Measurements from ENCODE around the gene NEK1.

The NEK1 gene, protein sequence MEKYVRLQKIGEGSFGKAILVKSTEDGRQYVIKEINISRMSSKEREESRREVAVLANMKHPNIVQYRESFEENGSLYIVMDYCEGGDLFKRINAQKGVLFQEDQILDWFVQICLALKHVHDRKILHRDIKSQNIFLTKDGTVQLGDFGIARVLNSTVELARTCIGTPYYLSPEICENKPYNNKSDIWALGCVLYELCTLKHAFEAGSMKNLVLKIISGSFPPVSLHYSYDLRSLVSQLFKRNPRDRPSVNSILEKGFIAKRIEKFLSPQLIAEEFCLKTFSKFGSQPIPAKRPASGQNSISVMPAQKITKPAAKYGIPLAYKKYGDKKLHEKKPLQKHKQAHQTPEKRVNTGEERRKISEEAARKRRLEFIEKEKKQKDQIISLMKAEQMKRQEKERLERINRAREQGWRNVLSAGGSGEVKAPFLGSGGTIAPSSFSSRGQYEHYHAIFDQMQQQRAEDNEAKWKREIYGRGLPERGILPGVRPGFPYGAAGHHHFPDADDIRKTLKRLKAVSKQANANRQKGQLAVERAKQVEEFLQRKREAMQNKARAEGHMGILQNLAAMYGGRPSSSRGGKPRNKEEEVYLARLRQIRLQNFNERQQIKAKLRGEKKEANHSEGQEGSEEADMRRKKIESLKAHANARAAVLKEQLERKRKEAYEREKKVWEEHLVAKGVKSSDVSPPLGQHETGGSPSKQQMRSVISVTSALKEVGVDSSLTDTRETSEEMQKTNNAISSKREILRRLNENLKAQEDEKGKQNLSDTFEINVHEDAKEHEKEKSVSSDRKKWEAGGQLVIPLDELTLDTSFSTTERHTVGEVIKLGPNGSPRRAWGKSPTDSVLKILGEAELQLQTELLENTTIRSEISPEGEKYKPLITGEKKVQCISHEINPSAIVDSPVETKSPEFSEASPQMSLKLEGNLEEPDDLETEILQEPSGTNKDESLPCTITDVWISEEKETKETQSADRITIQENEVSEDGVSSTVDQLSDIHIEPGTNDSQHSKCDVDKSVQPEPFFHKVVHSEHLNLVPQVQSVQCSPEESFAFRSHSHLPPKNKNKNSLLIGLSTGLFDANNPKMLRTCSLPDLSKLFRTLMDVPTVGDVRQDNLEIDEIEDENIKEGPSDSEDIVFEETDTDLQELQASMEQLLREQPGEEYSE (N-terminal part only)

DNA sequence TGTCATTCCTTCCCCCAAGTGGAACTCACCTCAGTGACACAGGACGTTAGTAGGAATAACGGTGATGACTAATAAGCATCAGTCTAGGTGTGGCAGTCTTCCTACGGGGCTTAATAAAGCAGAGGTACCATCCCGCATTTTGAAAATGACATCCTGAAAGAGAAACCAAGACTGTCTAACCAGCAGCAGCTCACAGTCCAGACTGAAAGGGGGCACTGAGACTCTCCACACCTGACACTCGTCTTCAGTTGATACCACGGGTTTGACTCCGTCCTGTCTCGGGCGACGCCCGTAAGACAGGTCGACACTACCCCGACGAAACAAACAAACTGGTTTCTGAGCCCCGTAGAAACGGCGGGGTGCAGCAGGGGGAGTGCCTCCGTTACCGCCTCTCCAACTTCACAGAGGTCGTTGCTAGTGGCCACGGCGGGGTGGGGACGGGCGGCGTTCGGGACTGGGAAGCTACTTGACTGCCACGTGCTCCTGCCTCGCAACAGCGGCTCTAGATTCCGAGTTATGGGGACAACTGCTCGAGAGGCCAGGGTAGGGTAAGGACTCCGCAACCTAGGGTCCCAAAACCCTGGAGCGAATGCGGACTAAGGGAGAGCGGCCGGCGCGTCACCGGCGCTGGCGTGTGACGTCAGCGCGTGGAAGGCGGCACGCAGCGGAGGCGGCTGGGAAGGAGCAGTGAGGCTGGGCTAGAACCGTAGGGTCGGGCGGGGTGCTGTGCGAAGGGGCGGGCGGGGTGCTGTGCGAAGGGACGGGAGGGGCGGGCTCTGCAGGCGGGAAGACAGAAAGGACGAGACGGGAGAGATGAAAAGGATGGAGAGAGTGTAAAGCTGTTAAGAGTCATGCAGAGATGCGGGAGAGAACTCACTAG, at the start of gene NEK1:
Gene NEK1 (minus strand): TSS at position 593 of the 880 bp plus-strand sequence. CDS start 9,953 bp downstream, outside the sequence.
- peak; percentile 88 for DNase-seq

DNA sequence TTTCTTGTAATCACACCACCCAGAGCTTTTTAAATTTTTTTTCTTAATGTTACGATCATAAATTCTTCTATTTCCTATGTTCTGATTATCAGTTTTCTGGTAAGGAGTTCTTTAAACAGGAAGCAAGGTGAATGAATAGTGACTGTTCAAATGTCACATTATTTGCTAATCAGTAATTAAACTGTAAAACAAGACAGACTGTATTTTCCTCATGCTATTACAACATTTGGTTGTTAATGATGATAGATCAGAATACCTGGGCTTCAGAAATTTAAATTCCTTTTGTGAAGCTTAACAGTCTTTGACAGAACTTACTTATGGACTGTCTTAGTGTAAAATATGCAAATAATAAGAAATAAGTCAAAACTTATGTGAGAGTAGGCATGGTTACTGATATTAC, 49.4 kb upstream of the NEK1 start:
- no peak for DNase-seq

DNA sequence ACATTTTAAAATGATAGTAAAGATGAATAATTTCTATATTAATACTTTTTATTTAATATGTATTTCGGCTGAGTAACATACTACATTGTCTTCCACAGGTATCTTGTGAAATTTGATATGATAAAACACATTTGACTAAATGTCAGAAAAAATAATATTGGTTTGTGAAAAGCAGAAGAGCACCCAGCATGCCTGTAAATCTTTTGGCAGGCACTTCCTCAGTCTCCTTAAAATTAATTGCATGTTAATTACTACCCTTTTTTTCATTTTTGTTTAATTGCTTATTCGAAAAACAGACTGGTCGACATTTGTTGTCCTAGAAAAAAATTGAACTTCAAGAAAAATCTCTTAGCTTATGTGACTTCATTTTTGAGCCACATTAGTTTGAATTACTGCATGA, 48.5 kb upstream of the NEK1 start:
- DNase-seq = peak; percentile 27

DNA sequence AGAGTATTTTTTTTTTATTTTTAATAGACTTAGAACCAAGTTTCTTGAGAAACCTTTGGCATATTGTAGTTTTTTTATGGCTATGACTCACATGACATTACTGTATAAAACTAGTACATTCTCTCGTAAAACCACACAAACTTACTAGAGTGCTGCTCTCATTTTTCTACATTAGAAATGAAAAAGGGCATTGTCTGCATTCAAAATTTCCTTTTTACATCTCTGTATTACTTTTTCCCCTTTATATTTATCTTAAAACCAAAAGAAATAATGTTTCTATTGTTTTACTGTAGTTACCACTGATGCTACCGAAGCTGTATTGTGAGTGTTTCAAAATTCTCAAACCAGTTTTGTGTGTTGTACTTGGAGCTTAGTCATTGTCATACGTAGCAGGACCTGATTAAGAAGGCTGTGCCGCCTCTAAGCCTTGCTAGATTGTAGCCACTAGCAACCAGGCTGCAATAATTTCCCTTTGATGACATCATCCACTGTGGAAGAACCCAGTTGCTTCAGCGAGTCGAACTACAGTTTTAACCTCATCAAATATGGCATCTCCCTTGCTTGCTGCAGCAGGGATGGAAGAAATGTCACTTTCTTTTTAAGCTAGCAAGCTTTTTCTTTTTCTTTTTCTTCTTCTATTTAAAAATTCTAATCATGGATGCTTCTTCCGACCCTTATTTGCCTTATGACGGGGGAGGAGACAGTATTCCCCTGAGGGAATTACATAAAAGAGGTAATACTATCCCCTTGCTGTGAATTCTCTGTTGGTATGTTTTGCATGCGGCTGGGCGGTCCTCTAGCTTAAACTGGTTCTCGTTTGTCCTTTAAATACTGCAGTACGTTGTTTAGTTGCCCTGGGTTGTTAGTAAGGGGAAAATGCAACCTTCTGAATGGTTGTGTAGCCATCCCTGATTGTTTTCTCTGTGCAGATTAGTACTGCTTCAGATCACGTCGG, 47.6 kb upstream of the NEK1 start:
- DNase-seq = peak; percentile 81

DNA sequence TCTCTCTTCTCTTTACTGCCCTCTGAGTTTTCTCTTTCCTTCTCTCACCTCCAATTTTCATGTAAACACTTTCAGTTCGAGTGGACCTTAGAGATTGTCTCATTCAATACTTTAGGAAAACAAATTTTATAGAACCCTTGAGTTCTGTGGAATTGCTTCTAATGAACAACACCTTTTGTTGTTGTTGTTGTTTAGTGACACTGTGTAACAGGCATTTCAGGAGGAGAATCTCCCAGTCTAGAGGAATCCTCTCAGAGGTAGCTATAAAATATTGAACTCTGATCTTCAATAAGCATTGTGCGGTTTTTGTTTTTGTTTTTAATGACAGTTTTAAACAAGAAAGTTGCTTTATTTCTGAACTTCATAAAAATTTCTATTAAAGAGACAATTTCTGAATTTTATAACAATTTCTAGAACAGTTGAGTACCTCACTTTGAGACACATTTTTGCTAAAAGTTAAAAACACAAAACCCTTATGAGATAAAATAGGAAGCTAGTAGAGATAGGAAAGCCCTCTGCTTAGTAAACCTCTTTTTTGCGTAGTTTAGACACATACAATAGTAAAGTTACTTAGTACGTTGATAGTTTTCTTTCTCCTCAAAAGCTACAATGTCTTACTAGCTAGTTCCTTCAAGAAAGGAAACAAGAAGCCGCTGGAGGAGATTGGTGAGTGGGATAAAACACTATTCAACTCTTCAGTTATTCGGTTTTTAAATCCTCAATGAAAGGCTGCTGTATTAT, 46.8 kb upstream of the NEK1 start:
- peak; percentile 38 for DNase-seq

DNA sequence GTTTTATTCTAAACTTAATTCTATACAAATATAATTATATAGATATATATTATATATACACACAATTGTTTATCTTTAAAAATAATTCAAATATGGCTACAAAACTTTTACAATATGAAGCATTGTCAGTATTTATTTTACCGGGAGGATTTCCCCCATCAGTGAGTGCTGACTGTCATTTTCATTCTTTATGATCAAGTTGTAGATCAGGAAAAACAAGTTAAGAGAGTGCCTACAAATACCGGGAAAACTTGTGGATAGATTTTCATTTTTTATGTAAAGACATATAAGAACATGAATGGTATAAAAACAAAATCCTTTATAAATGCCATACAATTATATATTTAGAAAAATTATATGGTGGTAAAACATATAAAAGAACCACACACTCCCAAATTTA, 45.8 kb upstream of the NEK1 start:
- no peak for DNase-seq

DNA sequence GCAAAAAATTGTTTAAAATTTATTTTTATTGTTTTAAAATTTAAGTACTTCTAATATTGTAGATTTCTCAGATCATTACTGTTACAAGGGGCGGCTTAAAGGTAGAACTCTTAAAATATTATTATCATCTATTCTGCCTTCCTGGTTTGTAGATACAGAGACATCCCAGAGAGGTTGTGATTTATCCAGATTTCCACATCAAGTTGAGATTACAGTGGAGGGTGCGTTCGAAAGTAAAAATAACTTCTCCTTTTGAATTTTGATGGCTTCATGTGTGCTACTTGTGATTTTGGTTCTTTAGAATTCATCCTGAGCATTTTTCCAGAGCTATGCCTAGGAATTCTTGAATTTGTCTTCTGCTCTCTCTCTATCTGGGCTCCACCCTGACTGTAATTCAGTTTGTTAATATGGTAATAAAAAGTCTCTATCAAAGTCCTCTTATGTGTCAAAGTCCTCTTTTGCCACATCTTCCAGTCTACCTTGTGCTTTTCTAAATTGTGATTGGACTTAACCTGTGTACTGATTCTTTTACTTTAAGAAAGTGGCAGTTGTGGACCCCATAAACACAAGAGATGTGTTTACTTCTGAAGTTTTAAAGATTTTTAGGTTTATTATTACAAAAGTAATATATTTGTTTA, 45.2 kb upstream of the NEK1 start:
- peak; percentile 8 for DNase-seq

DNA sequence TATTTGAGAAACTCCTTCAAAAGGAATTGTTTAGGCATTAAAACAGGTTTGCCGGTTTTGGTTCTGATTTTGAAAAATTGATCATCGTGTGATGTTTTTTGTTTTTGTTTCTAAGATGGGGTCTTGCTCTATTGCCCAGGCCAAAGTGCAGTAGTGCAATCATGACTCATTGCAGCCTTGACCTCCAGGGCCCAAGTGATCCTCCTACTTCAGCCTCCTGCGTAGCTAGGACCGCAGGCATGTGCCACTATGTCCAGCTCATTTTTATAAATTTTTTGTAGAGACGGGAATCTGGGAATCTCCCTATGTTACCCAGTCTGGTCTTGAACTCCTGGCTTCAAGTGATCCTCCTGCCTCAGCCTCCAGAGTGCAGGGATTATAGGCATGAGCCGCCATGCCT, 43.0 kb upstream of the NEK1 start:
- no peak for DNase-seq

DNA sequence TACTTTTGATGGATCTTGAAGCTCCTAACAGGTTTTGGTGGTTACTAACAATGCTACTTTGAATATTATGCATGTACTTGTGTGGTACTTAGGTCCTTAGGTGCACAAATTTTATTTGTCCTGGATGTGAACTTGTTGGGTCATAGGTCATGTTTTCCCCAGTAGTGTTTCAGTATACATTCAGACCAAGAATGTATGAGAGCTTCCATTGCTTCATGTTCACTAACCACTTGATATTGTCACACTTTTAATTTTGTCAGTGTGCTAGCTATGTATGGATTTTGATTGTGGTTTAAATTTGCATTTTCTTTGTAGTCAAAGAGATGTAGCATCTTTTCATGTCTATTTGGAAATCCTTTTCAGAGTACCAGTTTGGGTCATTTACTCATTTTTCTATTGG, 40.2 kb upstream of the NEK1 start:
- no peak for DNase-seq

DNA sequence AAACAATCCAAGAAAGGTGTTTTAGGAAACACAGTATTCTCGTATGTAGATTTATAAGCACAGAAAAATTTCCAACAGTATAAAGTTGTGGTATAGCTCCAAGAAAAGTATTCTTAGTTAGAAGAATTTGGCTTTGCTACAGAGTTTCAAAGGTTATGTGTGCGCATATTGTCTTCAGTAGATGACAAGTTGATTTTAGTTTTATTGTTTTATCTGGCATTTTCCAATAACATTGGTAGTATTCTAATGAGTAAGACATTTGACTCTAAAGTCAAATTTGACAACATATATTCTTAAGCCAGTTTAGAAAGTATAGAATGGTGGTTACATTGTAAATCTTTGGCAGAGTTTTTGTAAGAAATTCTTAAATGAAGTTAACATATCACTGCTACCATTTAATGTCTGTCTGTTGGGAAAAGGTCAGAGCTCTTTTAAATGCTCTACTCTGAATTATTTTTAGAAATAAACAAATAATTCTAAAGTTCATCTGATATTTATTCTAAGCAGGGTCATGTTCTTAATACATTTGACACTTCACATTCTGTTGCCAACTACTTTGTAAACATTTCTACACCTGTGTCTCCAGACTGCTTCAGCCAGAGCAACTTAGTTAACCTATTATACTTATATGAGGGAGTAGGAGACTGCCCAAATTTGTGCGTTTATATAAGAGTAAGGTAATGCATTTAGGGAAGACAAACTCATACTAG, 38.0 kb upstream of the NEK1 start:
- no peak for DNase-seq

DNA sequence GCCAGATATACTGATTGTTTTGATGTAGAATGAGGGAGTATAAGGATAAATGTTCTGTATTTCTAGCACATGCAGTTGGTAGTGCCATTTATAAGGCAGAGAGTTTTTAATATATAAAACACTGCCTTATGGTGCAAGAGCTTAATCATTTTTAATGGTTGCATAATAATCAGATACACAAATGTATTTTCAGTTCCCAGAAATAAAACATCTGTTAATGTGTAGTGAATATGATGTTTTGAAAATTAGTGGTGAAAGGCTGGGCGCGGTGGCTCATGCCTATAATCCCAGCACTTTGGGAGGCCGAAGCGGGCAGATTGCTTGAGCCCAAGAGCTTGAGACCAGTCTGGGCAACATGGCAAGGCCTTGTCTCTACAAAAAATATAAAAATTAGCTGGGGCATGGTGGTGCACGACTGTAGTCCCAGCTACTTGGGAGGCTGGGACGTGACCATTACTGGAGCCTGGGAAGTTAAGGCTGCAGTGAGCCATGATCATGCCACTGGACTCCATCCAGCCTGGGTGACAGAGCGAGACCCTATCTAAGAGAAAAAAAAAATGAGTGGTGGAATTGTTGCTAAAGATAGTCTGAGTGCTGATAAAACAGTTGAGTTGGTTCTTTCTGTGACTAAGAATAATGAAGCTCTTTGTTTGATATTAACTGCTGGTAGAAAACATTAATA, 37.3 kb upstream of the NEK1 start:
- no peak for DNase-seq

DNA sequence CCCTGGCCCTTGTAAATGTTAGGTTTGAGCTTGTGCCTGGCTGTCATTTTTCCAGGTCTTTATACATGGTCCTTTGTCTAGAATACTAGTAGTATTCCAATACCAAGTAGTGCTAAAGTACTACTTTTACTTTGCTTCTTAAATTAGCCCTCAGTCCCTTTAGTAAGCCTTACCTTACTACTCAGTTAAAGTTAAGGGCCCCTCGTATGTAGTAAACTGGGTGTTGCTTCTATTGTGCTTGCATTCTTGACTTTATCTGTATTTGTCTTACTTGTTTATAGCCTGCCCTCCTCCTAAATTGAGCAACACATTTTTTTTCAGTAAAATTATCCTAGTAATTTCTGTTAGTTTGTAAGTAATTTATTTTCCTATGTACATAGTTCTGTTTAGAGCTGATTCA, 33.2 kb upstream of the NEK1 start:
- DNase-seq = no peak

DNA sequence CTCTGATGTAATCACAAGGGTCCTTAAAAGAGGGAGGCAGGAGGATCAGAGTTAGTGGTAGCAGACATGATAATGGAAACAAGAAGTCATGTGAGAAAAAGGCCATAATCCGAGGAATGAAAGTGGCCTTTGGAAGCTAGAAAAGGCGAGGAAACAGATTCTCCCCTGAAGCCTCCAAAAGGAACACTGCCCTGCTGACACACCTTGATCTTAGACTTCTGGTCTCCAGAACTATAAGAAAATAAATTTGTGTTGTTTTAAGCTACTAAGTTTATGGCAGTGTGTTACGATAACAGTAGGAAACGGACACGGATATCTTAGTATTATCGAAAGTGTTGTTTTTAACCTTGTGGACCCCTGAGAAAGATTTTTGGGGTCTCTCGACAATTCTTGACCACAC, 32.4 kb upstream of the NEK1 start:
- DNase-seq = no peak

DNA sequence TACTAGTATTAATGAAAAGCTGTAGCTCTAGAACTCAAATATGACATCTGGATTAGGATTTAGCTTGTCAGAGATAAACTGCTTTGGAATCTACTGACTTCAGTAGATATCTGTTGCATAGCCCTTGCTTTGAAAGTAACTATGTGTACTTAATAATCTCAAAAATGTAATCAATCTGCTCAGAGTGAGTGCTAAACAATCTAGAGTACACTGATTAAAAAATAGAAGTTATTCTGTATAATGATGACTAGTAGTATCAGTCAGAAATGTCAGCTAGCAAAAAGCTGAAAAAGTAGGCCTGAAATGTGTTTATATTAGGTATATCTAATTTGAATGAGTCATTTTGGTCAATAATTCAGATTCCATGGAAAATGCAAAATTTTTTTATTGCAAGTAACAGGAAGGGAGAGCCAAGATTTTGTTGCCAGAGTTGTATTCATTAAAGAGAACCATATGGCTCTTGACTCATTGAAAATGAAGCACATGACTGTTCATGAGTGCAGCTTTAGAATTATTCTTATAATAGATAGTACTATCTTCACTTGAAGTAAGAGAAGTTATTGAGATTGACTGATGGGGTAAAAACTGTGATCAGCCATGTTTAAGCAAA, 28.0 kb upstream of the NEK1 start:
- DNase-seq = no peak

DNA sequence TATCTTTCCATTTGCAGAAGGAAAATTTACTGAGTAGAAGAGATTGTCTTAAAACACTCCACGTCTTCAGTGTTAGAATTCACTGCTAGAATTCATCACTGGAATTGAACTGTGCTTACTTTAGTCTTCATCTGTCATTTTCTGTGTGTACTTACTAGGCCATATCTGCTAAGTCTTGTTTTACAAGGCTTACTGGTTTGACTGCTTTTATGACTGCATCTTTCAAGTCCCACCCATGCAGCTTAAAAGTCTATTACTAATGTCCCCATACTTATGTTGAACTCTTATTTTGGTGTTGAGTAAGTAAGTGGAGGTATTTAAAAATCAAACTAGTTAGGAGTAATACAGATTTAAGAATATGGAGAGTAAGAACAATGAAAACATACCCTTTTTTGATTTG, 22.6 kb upstream of the NEK1 start:
- DNase-seq = no peak

DNA sequence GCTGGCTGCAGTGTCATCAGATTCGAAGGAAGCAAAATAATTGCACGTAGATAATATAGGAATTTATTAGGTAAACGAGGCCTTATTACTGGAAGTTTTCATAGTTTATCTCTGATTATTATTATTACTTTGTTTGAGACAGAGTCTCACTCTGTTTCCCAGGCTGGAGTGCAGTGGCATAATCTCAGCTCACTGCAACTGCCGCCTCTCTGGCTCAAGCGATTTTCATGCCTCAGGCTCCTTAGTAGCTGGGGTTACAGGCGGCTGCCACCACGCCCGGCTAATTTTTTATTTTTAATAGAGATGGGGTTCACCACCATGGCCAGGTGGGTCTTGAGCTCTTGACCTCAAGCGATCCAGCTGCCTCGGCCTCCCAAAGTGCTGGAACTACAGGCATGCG, 20.5 kb upstream of the NEK1 start:
- no peak for DNase-seq

DNA sequence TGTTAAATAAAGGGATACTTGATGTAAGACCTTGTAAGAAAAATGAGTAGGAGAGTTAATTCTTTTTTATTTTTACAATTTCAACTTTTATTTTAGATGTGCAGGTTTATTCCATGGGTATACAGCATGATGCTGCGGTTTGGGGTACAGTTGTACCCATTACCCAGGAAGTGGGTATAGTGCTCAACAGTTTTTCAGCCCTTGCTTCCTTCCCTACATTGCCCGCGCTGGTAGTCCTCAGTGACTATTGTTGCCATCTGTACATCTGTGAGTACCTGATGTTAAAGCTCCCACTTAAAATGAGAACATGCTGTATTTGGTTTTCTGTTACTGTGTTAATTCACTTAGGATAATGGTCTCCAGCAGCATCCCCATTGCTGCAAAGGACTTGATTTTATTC, 17.7 kb upstream of the NEK1 start:
- DNase-seq = no peak

DNA sequence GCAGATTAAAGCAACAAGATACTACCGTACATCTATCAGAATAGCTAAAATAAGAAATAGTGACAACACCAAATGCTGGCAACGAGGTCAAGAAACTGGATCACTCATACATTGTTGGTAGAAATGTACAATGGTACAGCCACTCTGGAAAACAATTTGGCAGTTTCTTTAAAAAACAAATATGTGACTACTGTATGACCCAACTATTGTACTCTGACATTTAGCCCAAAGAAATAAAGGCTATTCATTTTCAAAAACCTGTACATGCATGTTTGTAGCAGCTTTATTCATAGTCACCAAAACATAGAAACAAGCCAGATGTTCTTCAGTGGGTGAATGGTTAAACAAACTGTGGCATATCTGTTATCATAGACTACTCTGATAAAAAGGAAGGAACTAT, 16.2 kb upstream of the NEK1 start:
- DNase-seq = no peak
